K562 (cell line): ENCODE measurements around the gene TMBIM4. TPM values are rescaled to one million over a fixed set of nuclear protein-coding genes. Genes with fewer than 3 reads are reported as not detected.

Source experiments
- CBX3 ChIP-seq, 2 experiments: IDR thresholded peaks; 1 replicate in 1 of 2; 2 replicates in 1 of 2; pipeline ENCODE4 v1.6.1; 2012; ENCODE audit warnings: inconsistent platforms in 2 of 2, low read length in 2 of 2, borderline replicate concordance in 1 of 2, control low read depth in 1 of 2
- ELF4 ChIP-seq: fragments of 450-650 bp; formaldehyde crosslinking; IDR thresholded peaks from 2 replicates; pipeline ENCODE4 v1.4.0; 2022; ENCODE audit warnings: missing genetic modification characterization
- IFI16 ChIP-seq: fragments of 250-450 bp; sonication (Bioruptor Pico); IDR thresholded peaks from 2 replicates; pipeline ENCODE4 v2.1.2; 2022; ENCODE audit warnings: mild to moderate bottlenecking, inconsistent platforms
- KAT8 ChIP-seq: fragments of 450-650 bp; IDR thresholded peaks from 2 replicates; pipeline ENCODE4 v1.6.1; 2016; ENCODE audit warnings: low read depth, mild to moderate bottlenecking
- MYBL2 ChIP-seq, 2 experiments: fragments of 450-650 bp in 1 of 2; sonication (generic) in 1 of 2; formaldehyde crosslinking in 1 of 2; IDR thresholded peaks; 2 replicates each; pipeline versions ENCODE4 v1.6.1 to v1.8.1; 2017 to 2022; ENCODE audit warnings: borderline replicate concordance in 1 of 2, inconsistent platforms in 1 of 2, low read depth in 1 of 2, mild to moderate bottlenecking in 1 of 2, missing genetic modification reagents in 1 of 2, moderate library complexity in 1 of 2
- MYC ChIP-seq, 2 experiments: fragments of 250-450 bp in 1 of 2; sonication (Bioruptor Pico) in 1 of 2; IDR thresholded peaks; 2 replicates each; pipeline versions ENCODE4 v1.5.1 to v1.6.1; 2012 to 2021; ENCODE audit warnings: low read depth in 2 of 2, borderline replicate concordance in 1 of 2, improper control_type of control experiment in 1 of 2, low read length in 1 of 2, mild to moderate bottlenecking in 1 of 2, moderate library complexity in 1 of 2
- NCOA1 ChIP-seq: fragments of 450-650 bp; IDR thresholded peaks from 2 replicates; pipeline ENCODE4 v1.6.1; 2016; ENCODE audit warnings: low read depth
- NFE2L1 ChIP-seq: fragments of 450-650 bp; IDR thresholded peaks from 2 replicates; pipeline ENCODE4 v1.6.1; 2016; ENCODE audit warnings: missing genetic modification characterization, low read depth, mild to moderate bottlenecking, missing compliant biosample characterization, moderate library complexity, borderline replicate concordance
- PRPF4 ChIP-seq: fragments of 200-400 bp; formaldehyde crosslinking; IDR thresholded peaks from one replicate; pipeline ENCODE4 v1.6.1; 2017; ENCODE audit warnings: low read length, low read depth, mild to moderate bottlenecking; ENCODE audit not compliant: insufficient read depth, poor library complexity, severe bottlenecking
- RBM14 ChIP-seq: fragments of 200-400 bp; formaldehyde crosslinking; IDR thresholded peaks from 2 replicates; pipeline ENCODE4 v1.6.1; 2018; ENCODE audit warnings: low read depth, mild to moderate bottlenecking, low read length, moderate library complexity, borderline replicate concordance; ENCODE audit not compliant: insufficient read depth
- RBM39 ChIP-seq: fragments of 200-400 bp; formaldehyde crosslinking; optimal IDR thresholded peaks from 2 replicates; pipeline ENCODE3; 2018; ENCODE audit warnings: low read depth, low read length
- RHOXF2B ChIP-seq: fragments of 250-450 bp; sonication (Bioruptor Pico); conservative IDR thresholded peaks from 2 replicates; pipeline ENCODE4 v1.5.1; 2021
- SRF ChIP-seq, 2 experiments: fragments of 250-450, 450-650 bp in 1 of 2; sonication (Bioruptor Pico) in 1 of 2; sonication (generic) in 1 of 2; formaldehyde crosslinking; IDR thresholded peaks; 2 replicates each; pipeline versions ENCODE4 v1.5.0 to v1.5.1; 2020 to 2022; ENCODE audit warnings: mild to moderate bottlenecking in 1 of 2, missing genetic modification reagents in 1 of 2
- STAT5A ChIP-seq: IDR thresholded peaks from 2 replicates; pipeline ENCODE4 v1.6.1; 2012; ENCODE audit warnings: low read length, inconsistent platforms, borderline replicate concordance
- TEAD4 ChIP-seq, 2 experiments: sonication (generic) in 1 of 2; formaldehyde crosslinking in 1 of 2; IDR thresholded peaks; 2 replicates each; pipeline versions ENCODE4 v1.6.1 to v1.8.0; 2012 to 2022; ENCODE audit warnings: borderline replicate concordance in 1 of 2, inconsistent platforms in 1 of 2, low read length in 1 of 2, mild to moderate bottlenecking in 1 of 2, missing genetic modification reagents in 1 of 2
- ZNF134 ChIP-seq: fragments of 250-450 bp; sonication (Bioruptor Pico); conservative IDR thresholded peaks from 2 replicates; pipeline ENCODE4 v1.4.0; 2020
- ZNF143 ChIP-seq: sonication (generic); formaldehyde crosslinking; IDR thresholded peaks from 2 replicates; pipeline ENCODE4 v1.9.0; 2022; ENCODE audit warnings: mild to moderate bottlenecking, missing genetic modification reagents
- ZNF766 ChIP-seq: fragments of 200-800 bp; sonication (Bioruptor generic); conservative IDR thresholded peaks from 2 replicates; pipeline ENCODE4 v1.6.1; 2016; ENCODE audit warnings: missing genetic modification characterization, missing compliant biosample characterization
- polyA plus RNA-seq, 8 experiments: library from polyadenylated mRNA; depleted of rRNA in 4 of 8; stranded (reverse) in 5 of 8; unstranded in 3 of 8; fragments of >200 nt; fragmentation: Nextera tagmentation in 2 of 8; fragmentation: Illumina TruSeq in 1 of 8; extraction: Ambion mirVana in 2 of 8; extraction: Trizol in 1 of 8; gene quantifications; 2 replicates each; pipeline versions ENCODE4 v1.2.1 to v1.2.3, GENCODE V29; 2011 to 2014; ENCODE audit warnings: inconsistent platforms in 1 of 8, missing spikeins in 1 of 8
- total RNA-seq, 7 experiments: library from RNA; depleted of rRNA in 6 of 7; stranded (reverse); fragments of >200 nt in 6 of 7; fragmentation: Illumina TruSeq in 2 of 7; extraction: Trizol in 2 of 7; gene quantifications; 2 replicates each; pipeline versions ENCODE4 v1.2.1 to v1.2.3, GENCODE V29; 2011 to 2021; ENCODE audit warnings: low replicate concordance in 1 of 7
- TF ChIP-seq, protein P1 (sequence below): fragments of 450-650 bp; IDR thresholded peaks from 2 replicates; pipeline ENCODE4 v1.6.1; 2016; ENCODE audit warnings: borderline replicate concordance
- TF ChIP-seq, protein P2 (sequence below), 2 experiments: fragments of 150-350 bp in 1 of 2; IDR thresholded peaks; 2 replicates each; pipeline ENCODE4 v1.6.1; 2012 to 2016; ENCODE audit warnings: low read depth in 2 of 2, low read length in 2 of 2, mild to moderate bottlenecking in 1 of 2, moderate library complexity in 1 of 2

The TMBIM4 gene
- total and polyA plus RNA-seq, 9 of the 15 experiments (the other 6 are each of a cell fraction or from before 2014, with no cell fraction given) = 18.6 to 272 (median 50.0) TPM

DNA sequence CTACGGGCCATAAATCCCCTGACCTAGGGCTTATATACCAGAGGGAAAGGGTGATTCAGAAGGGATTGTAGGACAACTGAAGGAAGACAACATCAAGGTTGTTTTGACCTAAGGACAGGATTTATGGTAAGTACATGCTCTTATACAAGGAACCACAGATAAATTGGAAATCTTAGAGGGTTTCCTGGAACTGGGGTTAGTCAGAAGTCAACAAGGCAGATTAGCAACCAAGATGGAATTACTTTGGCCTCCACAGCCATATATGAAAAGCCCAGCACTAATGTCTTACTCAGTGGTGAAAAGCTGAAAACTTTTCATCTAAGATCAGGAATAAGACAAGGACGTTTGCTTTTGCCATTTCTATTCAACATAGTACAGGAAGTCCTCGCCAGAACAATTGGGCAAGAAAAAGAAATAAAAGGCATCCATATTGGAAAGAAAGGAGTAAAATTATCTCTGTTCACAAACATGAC lies 5.4 kb downstream of the TMBIM4 start (continued):
- TF ChIP-seq SRF (CRISPR knock-in tag; IDR thresholded peaks at IDR 0.05) (0 out of 4 replicates have a peak, but pooled peaks of 1 of the 2 experiments have one; percentile 43), ZNF143 (CRISPR knock-in tag) (no peak), PRPF4 (no peak), NFE2L1 (tag) (no peak), MYBL2 (IDR thresholded peaks at IDR 0.05; ENCODE audit: low read depth) (no peak), MYBL2 (CRISPR knock-in tag; IDR thresholded peaks at IDR 0.05; ENCODE audit: borderline replicate concordance) (no peak), STAT5A (peak; percentile 94), IFI16 (no peak), RBM39 (no peak), TEAD4 (IDR thresholded peaks at IDR 0.05; ENCODE audit: low read length) (peak; percentile 69; the same call in 1 of the 2 replicates), TEAD4 (CRISPR knock-in tag; IDR thresholded peaks at IDR 0.05; ENCODE audit: borderline replicate concordance) (no peak), ZNF134 (CRISPR knock-in tag) (no peak), MYC (IDR thresholded peaks at IDR 0.05; ENCODE audit: low read depth, low read length) (no peak; the same call in 1 of the 2 replicates), MYC (CRISPR knock-in tag; IDR thresholded peaks at IDR 0.05; ENCODE audit: borderline replicate concordance, low read depth) (no peak), RBM14 (no peak), KAT8 (no peak), NCOA1 (0 out of 2 replicates have a peak, but pooled peaks have one; percentile 33), CBX3 (IDR thresholded peaks at IDR 0.05; ENCODE audit: borderline replicate concordance in 1 of 2, low read length in 2 of 2) (peak in 1 of 2 experiments; percentile 22; a peak in 1 of 3 replicates), ELF4 (CRISPR knock-in tag) (no peak), ZNF766 (CRISPR knock-in tag) (peak; percentile 97), RHOXF2B (CRISPR knock-in tag) (no peak)
- TF ChIP-seq, protein P1, sequence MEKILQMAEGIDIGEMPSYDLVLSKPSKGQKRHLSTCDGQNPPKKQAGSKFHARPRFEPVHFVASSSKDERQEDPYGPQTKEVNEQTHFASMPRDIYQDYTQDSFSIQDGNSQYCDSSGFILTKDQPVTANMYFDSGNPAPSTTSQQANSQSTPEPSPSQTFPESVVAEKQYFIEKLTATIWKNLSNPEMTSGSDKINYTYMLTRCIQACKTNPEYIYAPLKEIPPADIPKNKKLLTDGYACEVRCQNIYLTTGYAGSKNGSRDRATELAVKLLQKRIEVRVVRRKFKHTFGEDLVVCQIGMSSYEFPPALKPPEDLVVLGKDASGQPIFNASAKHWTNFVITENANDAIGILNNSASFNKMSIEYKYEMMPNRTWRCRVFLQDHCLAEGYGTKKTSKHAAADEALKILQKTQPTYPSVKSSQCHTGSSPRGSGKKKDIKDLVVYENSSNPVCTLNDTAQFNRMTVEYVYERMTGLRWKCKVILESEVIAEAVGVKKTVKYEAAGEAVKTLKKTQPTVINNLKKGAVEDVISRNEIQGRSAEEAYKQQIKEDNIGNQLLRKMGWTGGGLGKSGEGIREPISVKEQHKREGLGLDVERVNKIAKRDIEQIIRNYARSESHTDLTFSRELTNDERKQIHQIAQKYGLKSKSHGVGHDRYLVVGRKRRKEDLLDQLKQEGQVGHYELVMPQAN = no peak
- TF ChIP-seq, protein P2, sequence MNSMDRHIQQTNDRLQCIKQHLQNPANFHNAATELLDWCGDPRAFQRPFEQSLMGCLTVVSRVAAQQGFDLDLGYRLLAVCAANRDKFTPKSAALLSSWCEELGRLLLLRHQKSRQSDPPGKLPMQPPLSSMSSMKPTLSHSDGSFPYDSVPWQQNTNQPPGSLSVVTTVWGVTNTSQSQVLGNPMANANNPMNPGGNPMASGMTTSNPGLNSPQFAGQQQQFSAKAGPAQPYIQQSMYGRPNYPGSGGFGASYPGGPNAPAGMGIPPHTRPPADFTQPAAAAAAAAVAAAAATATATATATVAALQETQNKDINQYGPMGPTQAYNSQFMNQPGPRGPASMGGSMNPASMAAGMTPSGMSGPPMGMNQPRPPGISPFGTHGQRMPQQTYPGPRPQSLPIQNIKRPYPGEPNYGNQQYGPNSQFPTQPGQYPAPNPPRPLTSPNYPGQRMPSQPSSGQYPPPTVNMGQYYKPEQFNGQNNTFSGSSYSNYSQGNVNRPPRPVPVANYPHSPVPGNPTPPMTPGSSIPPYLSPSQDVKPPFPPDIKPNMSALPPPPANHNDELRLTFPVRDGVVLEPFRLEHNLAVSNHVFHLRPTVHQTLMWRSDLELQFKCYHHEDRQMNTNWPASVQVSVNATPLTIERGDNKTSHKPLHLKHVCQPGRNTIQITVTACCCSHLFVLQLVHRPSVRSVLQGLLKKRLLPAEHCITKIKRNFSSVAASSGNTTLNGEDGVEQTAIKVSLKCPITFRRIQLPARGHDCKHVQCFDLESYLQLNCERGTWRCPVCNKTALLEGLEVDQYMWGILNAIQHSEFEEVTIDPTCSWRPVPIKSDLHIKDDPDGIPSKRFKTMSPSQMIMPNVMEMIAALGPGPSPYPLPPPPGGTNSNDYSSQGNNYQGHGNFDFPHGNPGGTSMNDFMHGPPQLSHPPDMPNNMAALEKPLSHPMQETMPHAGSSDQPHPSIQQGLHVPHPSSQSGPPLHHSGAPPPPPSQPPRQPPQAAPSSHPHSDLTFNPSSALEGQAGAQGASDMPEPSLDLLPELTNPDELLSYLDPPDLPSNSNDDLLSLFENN (IDR thresholded peaks at IDR 0.05; ENCODE audit: low read depth in 2 of 2, low read length in 2 of 2) = no peak
